ENCODE results near the gene EIF2S3. TPM values are rescaled to one million over a fixed set of nuclear protein-coding genes. Genes with fewer than 3 reads are reported as not detected.

The EIF2S3 gene
- total RNA-seq, 4 donors from 2014 or later, result 70.5 to 158 (median 133) TPM

DNA sequence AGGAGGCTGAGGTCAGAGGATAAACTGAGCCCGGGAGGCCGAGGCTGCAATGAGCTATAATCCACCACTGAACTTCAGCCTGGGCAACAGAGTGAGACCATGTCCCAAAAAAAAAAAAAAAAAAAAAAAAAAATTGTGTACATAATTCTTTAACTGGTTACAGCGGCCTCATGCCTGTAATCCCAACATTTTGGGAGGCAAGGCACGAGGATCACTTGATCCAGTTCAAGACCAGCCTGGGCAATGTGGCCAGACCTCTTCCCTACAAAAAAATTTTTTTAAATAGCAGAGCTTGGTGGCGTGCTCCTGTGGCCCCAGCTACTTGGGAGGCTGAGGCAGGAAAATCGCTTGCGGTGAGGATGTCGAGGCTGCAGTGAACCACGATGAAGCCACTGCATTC lies 37.1 kb upstream of the EIF2S3 start:
- intact Hi-C loops (cut with DNase I), result no loop called here
- no peaks in the 10 kb centered on the region for H3K36me3 ChIP-seq
- no peak for DNase-seq
- TF ChIP-seq, protein P1, sequence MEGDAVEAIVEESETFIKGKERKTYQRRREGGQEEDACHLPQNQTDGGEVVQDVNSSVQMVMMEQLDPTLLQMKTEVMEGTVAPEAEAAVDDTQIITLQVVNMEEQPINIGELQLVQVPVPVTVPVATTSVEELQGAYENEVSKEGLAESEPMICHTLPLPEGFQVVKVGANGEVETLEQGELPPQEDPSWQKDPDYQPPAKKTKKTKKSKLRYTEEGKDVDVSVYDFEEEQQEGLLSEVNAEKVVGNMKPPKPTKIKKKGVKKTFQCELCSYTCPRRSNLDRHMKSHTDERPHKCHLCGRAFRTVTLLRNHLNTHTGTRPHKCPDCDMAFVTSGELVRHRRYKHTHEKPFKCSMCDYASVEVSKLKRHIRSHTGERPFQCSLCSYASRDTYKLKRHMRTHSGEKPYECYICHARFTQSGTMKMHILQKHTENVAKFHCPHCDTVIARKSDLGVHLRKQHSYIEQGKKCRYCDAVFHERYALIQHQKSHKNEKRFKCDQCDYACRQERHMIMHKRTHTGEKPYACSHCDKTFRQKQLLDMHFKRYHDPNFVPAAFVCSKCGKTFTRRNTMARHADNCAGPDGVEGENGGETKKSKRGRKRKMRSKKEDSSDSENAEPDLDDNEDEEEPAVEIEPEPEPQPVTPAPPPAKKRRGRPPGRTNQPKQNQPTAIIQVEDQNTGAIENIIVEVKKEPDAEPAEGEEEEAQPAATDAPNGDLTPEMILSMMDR (IDR thresholded peaks at IDR 0.05), result no peak
- no peak for TF ChIP-seq POLR2A (IDR thresholded peaks at IDR 0.05)
- H3K4me1 ChIP-seq, result no peaks in the 10 kb centered on the region
- no peaks in the 10 kb centered on the region for H3K27me3 ChIP-seq
- no peak overlapping the region for H3K4me3 ChIP-seq
- no peaks in the 10 kb centered on the region for H3K9me3 ChIP-seq
- H3K27ac ChIP-seq, result no peak overlapping the region
- 84 to 87% methylated on average over 8 to 9 of the region's 9 CpGs for WGBS, 2 donors

DNA sequence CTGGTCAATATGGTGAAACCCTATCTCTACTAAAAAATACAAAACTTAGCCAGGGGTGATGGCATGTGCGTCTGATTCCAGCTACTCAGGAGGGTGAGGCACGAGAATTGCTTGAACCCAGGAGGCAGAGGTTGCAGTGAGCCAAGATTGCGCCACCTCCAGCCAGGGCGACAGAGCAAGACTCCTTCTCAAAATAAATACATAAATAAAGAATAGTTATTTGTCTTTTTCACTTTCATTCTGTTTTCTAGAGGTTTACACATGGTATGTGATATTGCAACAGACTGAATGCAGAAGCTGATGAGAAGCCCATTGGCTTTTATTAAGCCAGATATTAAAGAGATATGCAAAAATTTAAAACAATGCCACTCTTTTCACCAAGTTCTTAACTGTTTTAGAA lies 35.9 kb upstream of the EIF2S3 start:
- DNase-seq, result no peak
- TF ChIP-seq, protein P1 (IDR thresholded peaks at IDR 0.05), result no peak
- TF ChIP-seq POLR2A (IDR thresholded peaks at IDR 0.05), result no peak
- Histone ChIP-seq H3K36me3 (no peaks in the 10 kb centered on the region), H3K4me1 (peaks cover 0 to 11% (median 0%) of the 10 kb centered on the region in 3 donors), H3K4me3 (no peak overlapping the region), H3K9me3 (no peaks in the 10 kb centered on the region), H3K27me3 (no peaks in the 10 kb centered on the region), H3K27ac (peak overlapping the region in 2 of 4 donors; percentile 21 to 36)
- intact Hi-C loops (cut with DNase I), result no loop called here
- 45 to 71% methylated on average over 4 of the region's 4 CpGs for WGBS, 2 donors

DNA sequence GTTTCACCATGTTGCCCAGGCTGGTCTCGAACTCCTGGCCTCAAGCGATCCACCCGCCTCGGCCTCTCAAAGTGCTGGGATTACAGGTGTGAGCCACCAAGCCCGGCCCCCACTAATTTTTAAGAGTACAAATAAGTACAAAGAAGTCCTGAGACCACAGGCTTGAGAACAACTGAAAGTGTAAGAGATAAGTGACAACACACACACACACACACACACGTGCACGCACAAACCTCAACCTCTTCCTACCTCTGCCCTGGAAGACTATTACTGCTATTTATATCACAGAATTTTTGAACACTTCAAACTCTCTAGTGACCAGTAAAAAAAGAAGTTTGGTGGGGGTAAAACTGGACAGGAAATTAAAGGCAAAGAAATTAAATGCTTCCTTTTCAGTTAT lies 35.3 kb upstream of the EIF2S3 start:
- H3K27me3 ChIP-seq, result no peaks in the 10 kb centered on the region
- peaks cover 0 to 13% (median 0%) of the 10 kb centered on the region in 3 donors for H3K4me1 ChIP-seq
- H3K27ac ChIP-seq, result peak overlapping the region in 2 of 4 donors; percentile 13 to 36
- intact Hi-C loops (cut with DNase I), result no loop called here
- no peak for DNase-seq
- 48 to 69% methylated on average over 3 of the region's 7 CpGs for WGBS, 2 donors
- no peaks in the 10 kb centered on the region for H3K9me3 ChIP-seq
- TF ChIP-seq, protein P1 (IDR thresholded peaks at IDR 0.05), result no peak
- TF ChIP-seq POLR2A (IDR thresholded peaks at IDR 0.05), result no peak
- no peak overlapping the region for H3K4me3 ChIP-seq
- no peaks in the 10 kb centered on the region for H3K36me3 ChIP-seq

DNA sequence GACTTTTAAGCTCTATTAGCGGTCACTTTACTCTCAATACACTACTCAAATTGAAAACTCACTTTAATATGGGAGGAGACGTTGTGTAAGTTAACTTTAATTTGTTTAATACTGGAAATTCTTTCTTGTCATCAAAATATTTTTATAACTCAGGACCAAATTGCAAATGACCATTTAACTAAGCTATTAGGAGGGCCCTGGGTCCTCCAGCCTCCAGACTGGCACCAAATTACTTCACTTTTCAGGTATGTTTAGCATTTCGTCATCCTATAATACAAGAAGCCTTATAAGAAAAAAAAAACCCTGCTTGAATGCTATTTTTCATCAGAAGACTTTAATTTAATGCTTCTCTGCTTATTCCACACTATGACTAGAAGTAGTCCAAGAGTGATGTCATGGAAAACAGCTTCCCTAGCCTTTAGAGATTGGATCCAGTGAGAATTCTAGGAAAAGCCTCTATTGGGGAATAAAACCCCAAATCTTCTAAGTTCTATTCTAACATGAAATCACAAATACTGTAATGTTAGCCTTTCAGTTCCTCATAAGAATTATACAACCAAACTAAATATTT lies 34.4 kb upstream of the EIF2S3 start:
- TF ChIP-seq POLR2A (IDR thresholded peaks at IDR 0.05), result no peak
- TF ChIP-seq, protein P1 (IDR thresholded peaks at IDR 0.05), result no peak
- DNase-seq, result no peak
- H3K27ac ChIP-seq, result peak overlapping the region in 2 of 4 donors; percentile 13 to 36
- no peaks in the 10 kb centered on the region for H3K9me3 ChIP-seq
- WGBS, 2 donors, result 56 to 74% methylated on average over 3 of the region's 3 CpGs
- H3K36me3 ChIP-seq, result no peaks in the 10 kb centered on the region
- no peaks in the 10 kb centered on the region for H3K27me3 ChIP-seq
- intact Hi-C loops (cut with DNase I), result no loop called here
- peaks cover 0 to 13% (median 0%) of the 10 kb centered on the region in 3 donors for H3K4me1 ChIP-seq
- no peak overlapping the region for H3K4me3 ChIP-seq

DNA sequence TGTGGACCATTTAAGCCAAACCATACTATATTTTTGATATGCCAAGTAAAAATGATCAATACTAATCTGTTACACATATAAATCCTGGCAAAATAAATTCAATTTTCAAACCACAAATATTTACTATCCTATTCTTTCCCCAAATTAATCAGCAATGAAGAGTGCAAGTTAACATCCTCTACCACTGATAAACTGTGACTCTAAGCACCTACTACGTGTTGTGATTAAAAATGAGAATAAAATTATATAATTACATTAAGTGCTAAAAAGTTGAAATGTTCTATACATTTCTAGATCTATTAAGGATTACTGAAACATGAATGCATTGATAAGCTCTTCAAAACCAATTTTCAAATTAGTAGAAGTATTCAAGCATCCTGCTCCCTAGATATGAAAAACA lies 31.2 kb upstream of the EIF2S3 start:
- peak overlapping the region; percentile 65 to 87 (median 78) for H3K4me3 ChIP-seq
- DNase-seq, result no peak
- H3K27ac ChIP-seq, result peak overlapping the region in 2 of 4 donors; percentile 89 to 97
- no peaks in the 10 kb centered on the region for H3K27me3 ChIP-seq
- intact Hi-C loops (cut with DNase I), result no loop called here
- WGBS, 2 donors, result 14 to 33% methylated on average over 1 of the region's 1 CpG
- no peaks in the 10 kb centered on the region for H3K9me3 ChIP-seq
- TF ChIP-seq, protein P1 (IDR thresholded peaks at IDR 0.05), result no peak
- TF ChIP-seq POLR2A (IDR thresholded peaks at IDR 0.05), result no peak
- H3K36me3 ChIP-seq, result no peaks in the 10 kb centered on the region
- H3K4me1 ChIP-seq, result peaks cover 0 to 13% (median 0%) of the 10 kb centered on the region in 3 donors

Data from esophagus squamous epithelium (tissue), 5 donors.